Osteoblast (primary cell): ENCODE data around the gene CD320. TPM values are rescaled to one million over a fixed set of nuclear protein-coding genes. Genes with fewer than 3 reads are reported as not detected.
A peak's percentile ranks its signal among the peaks of the same experiment; 100 is the strongest.

Experiments used
- DNase-seq: peaks from one replicate; pipeline ENCODE4 v3.0.0; 2011; ENCODE audit warnings: low spot score, mixed read lengths; ENCODE audit not compliant: insufficient read length; ENCODE audit errors: missing footprints
- H2AFZ ChIP-seq: 2 replicates; pipeline ENCODE4 v1.6.0; 2011; ENCODE audit warnings: mild to moderate bottlenecking, low read length
- H3K27ac ChIP-seq: 2 replicates; pipeline ENCODE4 v1.5.1; 2011; ENCODE audit warnings: mild to moderate bottlenecking, low read depth, low read length, moderate library complexity
- H3K27me3 ChIP-seq: 2 replicates; pipeline ENCODE4 v1.6.0; 2012; ENCODE audit warnings: mild to moderate bottlenecking, control low read depth, inconsistent platforms, low read length, moderate library complexity; ENCODE audit not compliant: insufficient read depth
- H3K36me3 ChIP-seq: 2 replicates; pipeline ENCODE4 v1.5.1; 2011; ENCODE audit warnings: mild to moderate bottlenecking, low read length, control low read depth, moderate library complexity; ENCODE audit not compliant: insufficient read depth
- H3K4me1 ChIP-seq: 2 replicates; pipeline ENCODE4 v1.5.1; 2011; ENCODE audit warnings: mild to moderate bottlenecking, low read length, control low read depth, moderate library complexity; ENCODE audit not compliant: insufficient read depth
- H3K4me2 ChIP-seq: 2 replicates; pipeline ENCODE4 v1.6.0; 2011; ENCODE audit warnings: mild to moderate bottlenecking, low read length; ENCODE audit not compliant: insufficient read depth
- H3K4me3 ChIP-seq: fragments of 200-600 bp; sonication (generic); 3 replicates; pipeline ENCODE4 v1.5.1; 2012; ENCODE audit warnings: mild to moderate bottlenecking, low read length, inconsistent platforms; ENCODE audit not compliant: insufficient read depth
- H3K79me2 ChIP-seq: 2 replicates; pipeline ENCODE4 v1.6.0; 2012; ENCODE audit warnings: mild to moderate bottlenecking, low read length, control low read depth, inconsistent platforms; ENCODE audit not compliant: insufficient read depth
- H3K9me3 ChIP-seq: 2 replicates; pipeline ENCODE4 v1.5.1; 2011; ENCODE audit warnings: low read depth, low read length, control low read depth
- H4K20me1 ChIP-seq: 2 replicates; pipeline ENCODE4 v1.6.0; 2012; ENCODE audit warnings: mild to moderate bottlenecking, low read length, control low read depth; ENCODE audit not compliant: insufficient read depth
- CTCF ChIP-seq: IDR thresholded peaks from 2 replicates; pipeline ENCODE4 v1.5.1; 2011; ENCODE audit warnings: mild to moderate bottlenecking, low read depth, low read length, moderate library complexity; ENCODE audit errors: extremely low read depth
- total RNA-seq: library from RNA; depleted of rRNA; stranded (reverse); fragments of >200 nt; gene quantifications from 2 replicates; pipeline ENCODE4 v1.2.3, GENCODE V29; 2012

Gene CD320
- total RNA-seq, 1 donor = 22.8 TPM

- Histone ChIP-seq H3K9me3 (no peaks in the 10 kb centered on the region), H3K4me3 (peak overlapping the region; percentile 75), H3K27ac (peak overlapping the region; percentile 46), H3K79me2 (no peaks in the 10 kb centered on the region), H2AFZ (peak overlapping the region; percentile 88), H3K4me1 (peaks cover 14% of the 10 kb centered on the region), H3K36me3 (peaks cover 17% of the 10 kb centered on the region), H3K27me3 (no peaks in the 10 kb centered on the region), H3K4me2 (peak overlapping the region; percentile 87), H4K20me1 (no peaks in the 10 kb centered on the region)
- no peak for TF ChIP-seq CTCF
- peak; percentile 72 for DNase-seq
Observed at GRCh38 chr19:8307400-8307964, 676 bp downstream of the CD320 start.

- H3K4me2 ChIP-seq = no peak overlapping the region
- no peak overlapping the region for H3K4me3 ChIP-seq
- H3K9me3 ChIP-seq = no peaks in the 10 kb centered on the region
- no peak for TF ChIP-seq CTCF
- no peak overlapping the region for H2AFZ ChIP-seq
- peaks cover 10% of the 10 kb centered on the region for H3K36me3 ChIP-seq
- no peak for DNase-seq
- H4K20me1 ChIP-seq = no peaks in the 10 kb centered on the region
- H3K79me2 ChIP-seq = no peaks in the 10 kb centered on the region
- H3K27ac ChIP-seq = no peak overlapping the region
- peaks cover 14% of the 10 kb centered on the region for H3K4me1 ChIP-seq
- H3K27me3 ChIP-seq = no peaks in the 10 kb centered on the region
Observed at GRCh38 chr19:8306235-8307054, 1.7 kb downstream of the CD320 start.

GRCh38 chr19:8305798-8306197 lies 2.4 kb downstream of the CD320 start:
- no peak for TF ChIP-seq CTCF
- no peak overlapping the region for H3K27ac ChIP-seq
- H3K4me1 ChIP-seq = peaks cover 14% of the 10 kb centered on the region
- no peak overlapping the region for H2AFZ ChIP-seq
- no peaks in the 10 kb centered on the region for H3K27me3 ChIP-seq
- peak; percentile 77 for DNase-seq
- H3K4me3 ChIP-seq = no peak overlapping the region
- H4K20me1 ChIP-seq = no peaks in the 10 kb centered on the region
- H3K9me3 ChIP-seq = no peaks in the 10 kb centered on the region
- H3K79me2 ChIP-seq = no peaks in the 10 kb centered on the region
- H3K36me3 ChIP-seq = peaks cover 4% of the 10 kb centered on the region
- H3K4me2 ChIP-seq = no peak overlapping the region
